ENCODE results near the gene PCARE. TPM values are rescaled to one million over a fixed set of nuclear protein-coding genes. Genes with fewer than 3 reads are reported as not detected.

Gene PCARE
- total RNA-seq, 1 donor from 2014 or later: not detected

DNA sequence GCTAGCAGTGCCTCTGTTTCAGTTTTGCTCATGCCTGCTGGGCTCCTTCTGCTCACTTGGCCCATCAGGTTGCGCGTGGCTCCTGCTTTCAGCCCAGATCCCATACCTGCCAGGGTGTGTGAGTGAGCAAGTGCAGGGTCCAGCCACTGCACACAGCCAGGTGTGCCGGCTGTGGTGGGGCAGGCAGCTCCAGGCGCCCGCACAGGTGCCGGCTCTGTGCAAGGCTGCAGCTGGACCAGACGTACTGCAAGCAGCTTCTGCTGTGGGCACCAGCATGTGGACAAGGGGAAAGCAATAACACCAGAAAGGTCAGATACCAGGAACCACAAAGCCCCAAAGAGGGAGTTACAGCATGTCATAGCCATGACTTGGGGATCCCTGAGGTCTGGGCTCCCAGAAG, 5.6 kb upstream of the PCARE start:
- Mint-ChIP-seq H3K4me1 (ENCODE audit: low read depth) (peaks cover 4% of the 10 kb centered on the region), H3K36me3 (ENCODE audit: low read depth) (no peaks in the 10 kb centered on the region), H3K4me3 (ENCODE audit: unreplicated experiment) (no peak overlapping the region), H3K27ac (ENCODE audit: unreplicated experiment) (no peak overlapping the region), H3K27me3 (ENCODE audit: low read depth) (no peaks in the 10 kb centered on the region), H3K9me3 (ENCODE audit: low read depth) (peaks cover 12% of the 10 kb centered on the region)
- TF ChIP-seq, protein P1, sequence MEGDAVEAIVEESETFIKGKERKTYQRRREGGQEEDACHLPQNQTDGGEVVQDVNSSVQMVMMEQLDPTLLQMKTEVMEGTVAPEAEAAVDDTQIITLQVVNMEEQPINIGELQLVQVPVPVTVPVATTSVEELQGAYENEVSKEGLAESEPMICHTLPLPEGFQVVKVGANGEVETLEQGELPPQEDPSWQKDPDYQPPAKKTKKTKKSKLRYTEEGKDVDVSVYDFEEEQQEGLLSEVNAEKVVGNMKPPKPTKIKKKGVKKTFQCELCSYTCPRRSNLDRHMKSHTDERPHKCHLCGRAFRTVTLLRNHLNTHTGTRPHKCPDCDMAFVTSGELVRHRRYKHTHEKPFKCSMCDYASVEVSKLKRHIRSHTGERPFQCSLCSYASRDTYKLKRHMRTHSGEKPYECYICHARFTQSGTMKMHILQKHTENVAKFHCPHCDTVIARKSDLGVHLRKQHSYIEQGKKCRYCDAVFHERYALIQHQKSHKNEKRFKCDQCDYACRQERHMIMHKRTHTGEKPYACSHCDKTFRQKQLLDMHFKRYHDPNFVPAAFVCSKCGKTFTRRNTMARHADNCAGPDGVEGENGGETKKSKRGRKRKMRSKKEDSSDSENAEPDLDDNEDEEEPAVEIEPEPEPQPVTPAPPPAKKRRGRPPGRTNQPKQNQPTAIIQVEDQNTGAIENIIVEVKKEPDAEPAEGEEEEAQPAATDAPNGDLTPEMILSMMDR (IDR thresholded peaks at IDR 0.05): no peak
- no peak for DNase-seq (ENCODE audit: low spot score)

DNA sequence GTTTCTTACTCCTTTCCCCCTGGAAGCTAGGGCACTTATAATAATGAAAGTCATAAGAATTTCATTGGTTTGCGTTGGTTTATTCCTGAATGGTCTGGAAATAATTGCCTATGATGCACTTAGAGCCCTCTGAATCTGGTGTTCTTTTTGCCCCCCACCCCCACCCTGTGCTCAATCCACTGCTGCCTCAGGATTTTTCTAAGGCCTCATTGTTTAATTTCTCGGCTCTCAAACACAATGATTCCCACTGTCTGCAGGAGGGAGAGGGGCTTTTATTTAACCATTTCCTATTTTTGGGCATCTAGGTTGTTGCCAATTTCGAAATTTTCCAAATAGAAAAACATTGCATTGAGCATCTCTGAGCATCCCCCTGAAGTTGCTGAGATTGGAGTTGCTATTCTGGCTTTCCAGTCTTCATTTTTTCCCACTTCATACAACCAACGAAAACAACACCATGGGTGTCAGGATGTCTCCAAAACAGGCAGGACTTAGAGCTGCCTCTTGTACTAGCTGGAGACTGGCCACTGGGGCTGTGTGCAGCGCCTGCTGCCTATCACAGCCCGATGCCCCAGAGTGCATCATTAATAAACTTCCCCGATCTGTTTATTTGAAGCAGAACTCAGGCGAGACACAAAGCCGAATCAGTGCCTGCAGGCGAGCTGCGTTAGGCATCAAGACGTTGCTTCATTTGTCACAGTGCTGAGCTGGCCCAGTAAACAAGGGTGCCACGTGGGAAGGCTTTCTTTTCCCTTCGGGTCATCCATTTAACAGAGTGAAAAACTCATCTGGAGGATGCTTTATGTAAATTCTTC, 1.8 kb upstream of the PCARE start:
- H3K9me3 Mint-ChIP-seq (ENCODE audit: low read depth): peaks cover 12% of the 10 kb centered on the region
- no peak for DNase-seq (ENCODE audit: low spot score)
- no peak overlapping the region for H3K27ac Mint-ChIP-seq (ENCODE audit: unreplicated experiment)
- TF ChIP-seq, protein P1 (IDR thresholded peaks at IDR 0.05): no peak
- peaks cover 4% of the 10 kb centered on the region for H3K4me1 Mint-ChIP-seq (ENCODE audit: low read depth)
- no peak overlapping the region for H3K4me3 Mint-ChIP-seq (ENCODE audit: unreplicated experiment)
- peaks cover 6% of the 10 kb centered on the region for H3K27me3 Mint-ChIP-seq (ENCODE audit: low read depth)
- H3K36me3 Mint-ChIP-seq (ENCODE audit: low read depth): no peaks in the 10 kb centered on the region

DNA sequence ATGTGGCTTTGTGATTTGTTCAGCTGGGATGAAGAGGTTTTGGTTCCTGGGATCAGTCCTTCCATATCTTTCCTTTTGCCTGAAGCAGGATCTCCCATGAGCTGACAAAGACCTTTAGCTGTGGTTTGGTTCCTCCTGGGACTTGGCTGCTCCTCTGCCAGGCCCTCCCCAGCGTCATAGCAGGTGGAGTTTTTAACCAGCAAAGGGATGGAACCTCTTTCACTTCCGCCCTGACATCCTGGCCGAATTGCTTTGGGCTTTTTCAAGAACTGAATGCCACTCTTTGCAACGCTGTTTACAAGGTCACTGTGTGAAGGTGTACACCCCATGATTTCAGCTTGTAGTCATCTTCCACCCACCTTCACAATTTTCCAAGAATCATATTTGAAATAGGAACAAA, 390 bp downstream of the PCARE start:
- no peak overlapping the region for H3K27ac Mint-ChIP-seq (ENCODE audit: unreplicated experiment)
- H3K4me1 Mint-ChIP-seq (ENCODE audit: low read depth): peaks cover 4% of the 10 kb centered on the region
- no peak overlapping the region for H3K4me3 Mint-ChIP-seq (ENCODE audit: unreplicated experiment)
- no peak for DNase-seq (ENCODE audit: low spot score)
- peaks cover 6% of the 10 kb centered on the region for H3K27me3 Mint-ChIP-seq (ENCODE audit: low read depth)
- no peaks in the 10 kb centered on the region for H3K36me3 Mint-ChIP-seq (ENCODE audit: low read depth)
- peaks cover 7% of the 10 kb centered on the region for H3K9me3 Mint-ChIP-seq (ENCODE audit: low read depth)
- TF ChIP-seq, protein P1 (IDR thresholded peaks at IDR 0.05): no peak

DNA sequence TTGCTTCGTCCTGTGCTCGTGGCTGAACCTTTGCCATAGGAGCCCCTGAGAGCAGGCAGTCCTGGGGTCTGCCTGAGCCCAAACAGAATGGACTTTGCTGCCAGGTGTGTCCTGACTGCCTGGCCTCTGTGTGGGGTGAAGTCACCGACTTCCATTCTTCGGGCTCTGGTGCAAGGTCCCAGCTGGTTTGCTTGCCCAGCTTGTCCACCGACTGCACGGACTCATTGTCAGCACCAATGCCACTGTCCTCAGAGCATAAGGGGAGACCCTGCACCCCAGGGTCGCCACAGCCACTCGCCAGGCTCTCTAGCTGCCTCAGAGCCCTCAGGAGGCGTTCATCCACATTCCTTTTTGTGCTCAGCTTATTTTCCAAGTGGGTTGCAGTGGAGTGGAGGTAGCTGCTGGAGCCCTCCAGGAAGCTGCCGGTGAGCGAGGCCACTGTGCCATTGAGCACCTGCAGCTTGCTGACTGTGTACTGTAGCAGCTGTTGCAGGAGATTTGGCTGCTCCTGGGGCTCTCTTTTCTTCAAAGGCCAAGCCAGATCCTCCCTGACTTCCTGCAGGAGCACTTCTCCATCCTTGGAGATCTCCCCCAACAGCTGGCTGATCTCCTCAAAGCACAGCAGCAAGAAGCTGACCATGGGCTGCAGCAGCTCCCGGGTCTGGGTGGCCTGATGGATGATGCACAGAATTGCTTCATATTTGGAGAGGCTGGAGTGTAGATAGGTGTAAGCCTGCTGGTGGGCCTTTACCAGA, 1.2 kb downstream of the PCARE start:
- peaks cover 6% of the 10 kb centered on the region for H3K27me3 Mint-ChIP-seq (ENCODE audit: low read depth)
- no peaks in the 10 kb centered on the region for H3K36me3 Mint-ChIP-seq (ENCODE audit: low read depth)
- no peak for DNase-seq (ENCODE audit: low spot score)
- no peak overlapping the region for H3K27ac Mint-ChIP-seq (ENCODE audit: unreplicated experiment)
- peaks cover 6% of the 10 kb centered on the region for H3K9me3 Mint-ChIP-seq (ENCODE audit: low read depth)
- H3K4me3 Mint-ChIP-seq (ENCODE audit: unreplicated experiment): no peak overlapping the region
- peaks cover 4% of the 10 kb centered on the region for H3K4me1 Mint-ChIP-seq (ENCODE audit: low read depth)
- TF ChIP-seq, protein P1 (IDR thresholded peaks at IDR 0.05): no peak

DNA sequence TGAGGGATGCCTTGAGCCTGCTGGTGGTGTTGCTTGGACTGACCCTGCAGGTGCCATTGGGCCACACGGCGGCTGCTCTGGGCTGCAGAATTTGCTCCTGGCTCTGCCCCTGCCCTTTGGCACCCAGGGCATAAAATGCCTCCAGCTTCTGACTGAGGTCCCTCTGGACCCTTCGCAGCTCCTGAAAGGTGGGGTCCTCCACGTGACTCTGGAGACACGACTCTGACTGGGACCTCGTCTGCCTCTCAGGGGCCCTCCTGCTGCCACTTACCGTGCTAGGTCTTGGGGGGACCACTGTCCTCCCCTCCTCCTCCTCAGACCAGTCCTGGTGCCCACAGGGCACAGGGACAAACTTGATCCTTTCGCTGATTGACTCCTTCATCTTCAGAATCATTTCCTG, 2.1 kb downstream of the PCARE start:
- Mint-ChIP-seq H3K36me3 (ENCODE audit: low read depth) (no peaks in the 10 kb centered on the region), H3K27ac (ENCODE audit: unreplicated experiment) (no peak overlapping the region), H3K4me3 (ENCODE audit: unreplicated experiment) (no peak overlapping the region), H3K4me1 (ENCODE audit: low read depth) (peaks cover 4% of the 10 kb centered on the region), H3K27me3 (ENCODE audit: low read depth) (peaks cover 6% of the 10 kb centered on the region), H3K9me3 (ENCODE audit: low read depth) (no peaks in the 10 kb centered on the region)
- TF ChIP-seq, protein P1 (IDR thresholded peaks at IDR 0.05): no peak
- DNase-seq (ENCODE audit: low spot score): no peak

Data from chondrocyte (in vitro differentiated cells).